Measurements from ENCODE around the gene UPF1. TPM values are rescaled to one million over a fixed set of nuclear protein-coding genes. Genes with fewer than 3 reads are reported as not detected.

UPF1 gene
- total RNA-seq, 1 experiment from 2014 or later = 121 TPM

Other genes with a start within 250 kb of the UPF1 start
- gene REX1BD, start 243.2 kb upstream of the UPF1 start, total RNA-seq (2014; rRNA removed; shearing (Covaris generic)) = 140 and 173 TPM in 2 replicates
- gene CRLF1, start 225.2 kb upstream of the UPF1 start, total RNA-seq (2014; rRNA removed; shearing (Covaris generic)) = 0.40 TPM in 1 of 2 replicates, not detected in the other
- 0.17 TPM in 1 of 2 replicates, not detected in the other for gene TMEM59L, start 219.1 kb upstream of the UPF1 start, total RNA-seq (2014; rRNA removed; shearing (Covaris generic))
- 4.7 and 7.0 TPM in 2 replicates for gene KLHL26, start 194.9 kb upstream of the UPF1 start, total RNA-seq (2014; rRNA removed; shearing (Covaris generic))
- gene CRTC1, start 148.3 kb upstream of the UPF1 start, total RNA-seq (2014; rRNA removed; shearing (Covaris generic)) = 0.40 and 1.4 TPM in 2 replicates
- gene COMP, start 40.7 kb upstream of the UPF1 start, total RNA-seq (2014; rRNA removed; shearing (Covaris generic)) = not detected in 2 replicates
- 0.45 TPM in 1 of 2 replicates, not detected in the other for gene CERS1, start 64.2 kb downstream of the UPF1 start, total RNA-seq (2014; rRNA removed; shearing (Covaris generic))
- gene COPE, start 87.4 kb downstream of the UPF1 start, total RNA-seq (2014; rRNA removed; shearing (Covaris generic)) = 470 and 520 TPM in 2 replicates
- gene DDX49, start 87.8 kb downstream of the UPF1 start, total RNA-seq (2014; rRNA removed; shearing (Covaris generic)) = 126 and 145 TPM in 2 replicates
- gene HOMER3, start 109.3 kb downstream of the UPF1 start, total RNA-seq (2014; rRNA removed; shearing (Covaris generic)) = 30.8 and 32.9 TPM in 2 replicates
- gene SUGP2, start 201.6 kb downstream of the UPF1 start, total RNA-seq (2014; rRNA removed; shearing (Covaris generic)) = 31.9 and 33.5 TPM in 2 replicates
- gene ARMC6, start 201.6 kb downstream of the UPF1 start, total RNA-seq (2014; rRNA removed; shearing (Covaris generic)) = 82.6 and 91.8 TPM in 2 replicates
- 1.3 and 6.2 TPM in 2 replicates for gene SLC25A42, start 232.0 kb downstream of the UPF1 start, total RNA-seq (2014; rRNA removed; shearing (Covaris generic))

All from Daoy (cell line).